Lower leg skin (tissue), 3 donors: ENCODE results near the gene CCDC191.

Experiments used
- POLR2A ChIP-seq, 2 donors: fragments of 450-650 bp; IDR thresholded peaks; one replicate each; pipeline ENCODE4 v1.6.1; 2016 to 2017; ENCODE audit warnings: antibody characterized with exemption in 2 of 2, mild to moderate bottlenecking in 1 of 2, moderate library complexity in 1 of 2
- TF ChIP-seq, protein P1 (sequence below), 3 donors: fragments of 450-650 bp; IDR thresholded peaks; one replicate each; pipeline ENCODE4 v1.5.1; 2016; ENCODE audit warnings: antibody characterized with exemption in 3 of 3, mild to moderate bottlenecking in 3 of 3, moderate library complexity in 2 of 3

DNA sequence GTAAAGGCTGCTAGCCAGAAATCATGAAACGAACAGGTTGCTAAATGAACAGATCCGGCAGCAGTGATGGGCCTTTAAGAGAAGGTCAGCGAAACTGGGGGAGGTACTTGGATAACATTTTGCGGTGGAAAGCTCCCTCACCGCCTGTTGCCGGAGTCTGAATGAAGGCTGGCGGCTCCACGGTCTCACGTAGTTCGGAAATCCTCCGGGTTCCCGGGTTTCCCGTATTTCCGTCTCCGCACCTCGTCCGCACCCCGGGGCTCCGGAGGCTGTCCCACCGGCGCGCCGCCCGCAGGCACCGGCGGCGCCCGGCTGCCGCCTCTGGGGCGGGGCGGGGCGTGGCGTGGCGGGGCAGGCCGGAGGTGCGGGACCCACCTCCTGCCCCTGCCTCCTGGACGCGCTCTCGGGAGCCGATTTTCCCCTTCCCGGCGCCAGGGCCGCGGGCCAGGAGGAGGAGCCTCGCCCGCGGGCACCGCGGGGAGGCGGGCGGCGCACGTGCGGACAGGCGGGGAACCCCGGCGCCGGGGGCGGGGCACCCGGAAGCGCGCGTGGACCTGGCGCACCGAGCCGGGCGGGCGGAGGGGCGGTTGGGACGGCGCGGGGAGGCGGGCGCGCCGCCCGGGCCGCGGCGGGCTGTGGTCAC lies 108.8 kb downstream of the CCDC191 start, which contains the start of gene ZDHHC23:
- TF ChIP-seq, protein P1, sequence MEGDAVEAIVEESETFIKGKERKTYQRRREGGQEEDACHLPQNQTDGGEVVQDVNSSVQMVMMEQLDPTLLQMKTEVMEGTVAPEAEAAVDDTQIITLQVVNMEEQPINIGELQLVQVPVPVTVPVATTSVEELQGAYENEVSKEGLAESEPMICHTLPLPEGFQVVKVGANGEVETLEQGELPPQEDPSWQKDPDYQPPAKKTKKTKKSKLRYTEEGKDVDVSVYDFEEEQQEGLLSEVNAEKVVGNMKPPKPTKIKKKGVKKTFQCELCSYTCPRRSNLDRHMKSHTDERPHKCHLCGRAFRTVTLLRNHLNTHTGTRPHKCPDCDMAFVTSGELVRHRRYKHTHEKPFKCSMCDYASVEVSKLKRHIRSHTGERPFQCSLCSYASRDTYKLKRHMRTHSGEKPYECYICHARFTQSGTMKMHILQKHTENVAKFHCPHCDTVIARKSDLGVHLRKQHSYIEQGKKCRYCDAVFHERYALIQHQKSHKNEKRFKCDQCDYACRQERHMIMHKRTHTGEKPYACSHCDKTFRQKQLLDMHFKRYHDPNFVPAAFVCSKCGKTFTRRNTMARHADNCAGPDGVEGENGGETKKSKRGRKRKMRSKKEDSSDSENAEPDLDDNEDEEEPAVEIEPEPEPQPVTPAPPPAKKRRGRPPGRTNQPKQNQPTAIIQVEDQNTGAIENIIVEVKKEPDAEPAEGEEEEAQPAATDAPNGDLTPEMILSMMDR (IDR thresholded peaks at IDR 0.05) = no peak
- no peak for TF ChIP-seq POLR2A (IDR thresholded peaks at IDR 0.05)
